Hypothalamus (tissue), 51 donors: Measurements from ENCODE around the gene AK8.

ENCODE experiments used
- DNase-seq, 51 donors: peaks; one replicate each; lab custom pipeline; 2025; lab: John Stamatoyannopoulos, UW

Gene AK8

DNA sequence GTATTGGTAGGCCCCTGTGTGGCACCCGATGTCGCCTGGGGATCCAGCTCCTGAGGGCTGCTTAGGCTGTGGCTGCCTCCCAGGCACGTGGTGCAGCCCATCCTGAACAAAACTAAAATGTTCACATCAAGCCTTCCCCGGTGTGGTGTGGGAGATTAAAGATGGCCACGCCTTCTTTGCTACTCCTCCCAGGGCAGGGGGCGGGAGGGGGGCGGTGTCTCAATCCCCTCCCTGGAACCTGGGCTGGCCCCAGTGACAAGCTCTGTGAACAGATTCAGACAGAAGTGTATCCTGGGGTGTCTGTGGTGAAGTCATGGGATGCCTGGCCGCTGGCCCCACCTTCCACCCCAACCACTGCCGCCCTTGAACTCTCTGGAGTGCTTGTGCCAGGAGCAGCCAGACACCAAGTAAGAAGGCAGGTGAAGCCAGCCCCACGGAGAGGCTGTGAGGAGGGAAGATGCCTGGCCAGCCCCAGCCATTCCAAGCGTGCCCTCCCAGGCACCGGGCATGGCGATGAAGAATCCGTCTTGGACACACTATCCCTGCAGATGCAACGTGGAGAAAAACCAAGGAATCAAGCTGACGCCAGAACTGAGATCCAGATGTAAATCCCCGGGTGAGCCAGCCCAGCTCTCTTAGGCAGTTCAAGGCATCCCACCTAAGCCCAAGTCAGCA lies 75.8 kb downstream of the AK8 start:
- no peak for DNase-seq

DNA sequence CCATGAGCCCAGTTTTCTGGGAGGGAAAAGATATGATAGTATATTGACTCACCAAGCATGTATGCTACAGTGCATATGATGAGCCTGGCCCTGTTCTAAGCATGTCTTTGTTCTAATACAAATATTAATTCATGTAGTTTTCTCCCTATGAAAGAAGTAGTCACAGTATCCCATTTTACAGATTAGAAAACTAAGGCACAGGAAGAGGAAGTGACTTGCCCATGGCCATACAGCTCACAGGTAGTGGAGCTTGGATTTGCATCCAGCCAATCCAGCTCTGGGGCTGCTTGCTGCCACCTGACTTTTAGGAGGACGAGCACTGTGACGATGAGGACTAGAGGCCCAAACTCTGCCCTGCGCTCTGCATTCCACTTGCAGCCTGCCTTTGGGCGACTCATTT lies 76.4 kb downstream of the AK8 start:
- no peak for DNase-seq

DNA sequence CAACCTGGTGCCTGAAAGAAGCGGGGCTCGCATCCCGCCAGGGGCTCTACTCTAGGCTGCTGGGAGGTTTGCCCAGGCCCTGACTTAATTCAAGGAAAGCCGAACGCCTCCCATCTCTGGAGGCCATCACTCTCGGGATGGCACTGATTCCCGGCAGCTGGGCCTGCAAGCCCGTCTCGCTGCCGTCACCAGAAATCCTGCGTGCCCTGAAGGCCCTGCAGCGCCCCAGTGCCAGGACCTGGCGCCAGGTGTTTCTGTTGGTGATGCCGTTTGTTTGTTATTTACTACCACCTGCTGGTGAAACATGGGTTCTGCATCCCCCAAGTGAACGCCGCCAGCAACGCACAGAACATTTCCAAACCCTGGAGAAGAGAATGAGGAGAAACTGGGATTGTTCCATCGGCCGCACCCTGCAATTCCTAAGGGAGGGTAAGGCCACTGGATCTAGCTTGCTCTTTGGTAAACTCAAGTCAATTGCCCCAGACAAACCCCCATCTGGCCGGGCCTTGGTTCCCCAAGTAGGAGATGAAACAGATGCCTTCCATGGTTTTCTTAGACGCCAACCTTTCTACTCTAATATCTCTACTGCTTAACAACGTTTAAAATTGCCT lies 77.9 kb downstream of the AK8 start:
- DNase-seq: peak in 41 of 51 donors; percentile 6 to 83 (median 46)

DNA sequence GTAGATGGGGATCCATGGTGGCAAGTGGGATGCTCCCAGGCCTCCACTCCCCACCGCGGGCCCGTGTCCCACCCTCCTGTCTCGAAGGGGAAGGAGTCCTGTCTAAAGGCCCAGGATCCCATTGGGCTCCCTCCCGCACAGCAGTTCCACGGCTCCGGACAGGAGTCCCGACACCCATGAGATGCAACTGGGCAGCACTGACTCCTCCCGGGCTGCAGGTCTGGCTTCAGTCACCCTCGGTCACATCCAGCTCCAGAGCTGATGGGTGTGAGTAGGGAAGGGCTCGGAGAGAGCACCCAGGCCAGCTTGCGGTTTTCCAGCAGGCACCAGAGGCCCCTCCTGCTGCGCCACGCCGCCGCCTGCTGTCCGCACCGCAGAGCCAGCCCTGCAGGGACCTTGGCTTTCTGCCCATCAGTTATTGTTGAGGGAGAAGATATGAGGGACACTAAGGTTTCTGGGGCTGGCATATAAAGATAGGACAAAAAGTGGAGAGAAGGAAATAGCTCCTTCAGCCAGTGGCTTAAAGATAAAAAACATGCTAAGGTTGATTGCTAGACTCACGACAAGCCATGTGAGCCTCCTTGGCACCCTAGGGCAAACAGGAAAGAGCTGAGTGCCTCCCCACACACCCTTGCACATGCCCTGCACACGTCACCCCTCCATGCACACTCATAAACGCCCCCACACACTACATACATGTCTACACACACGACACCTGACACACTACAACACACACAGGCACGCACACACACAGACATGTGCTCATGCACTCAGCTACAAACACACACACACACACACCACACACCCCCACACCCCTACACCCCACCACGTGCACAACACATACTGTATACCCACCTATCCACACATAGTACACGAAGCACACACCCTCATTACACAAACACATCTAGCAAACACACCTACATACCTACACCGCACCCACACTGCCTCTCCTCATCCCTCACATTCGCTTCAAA lies 79.0 kb downstream of the AK8 start:
- no peak for DNase-seq

DNA sequence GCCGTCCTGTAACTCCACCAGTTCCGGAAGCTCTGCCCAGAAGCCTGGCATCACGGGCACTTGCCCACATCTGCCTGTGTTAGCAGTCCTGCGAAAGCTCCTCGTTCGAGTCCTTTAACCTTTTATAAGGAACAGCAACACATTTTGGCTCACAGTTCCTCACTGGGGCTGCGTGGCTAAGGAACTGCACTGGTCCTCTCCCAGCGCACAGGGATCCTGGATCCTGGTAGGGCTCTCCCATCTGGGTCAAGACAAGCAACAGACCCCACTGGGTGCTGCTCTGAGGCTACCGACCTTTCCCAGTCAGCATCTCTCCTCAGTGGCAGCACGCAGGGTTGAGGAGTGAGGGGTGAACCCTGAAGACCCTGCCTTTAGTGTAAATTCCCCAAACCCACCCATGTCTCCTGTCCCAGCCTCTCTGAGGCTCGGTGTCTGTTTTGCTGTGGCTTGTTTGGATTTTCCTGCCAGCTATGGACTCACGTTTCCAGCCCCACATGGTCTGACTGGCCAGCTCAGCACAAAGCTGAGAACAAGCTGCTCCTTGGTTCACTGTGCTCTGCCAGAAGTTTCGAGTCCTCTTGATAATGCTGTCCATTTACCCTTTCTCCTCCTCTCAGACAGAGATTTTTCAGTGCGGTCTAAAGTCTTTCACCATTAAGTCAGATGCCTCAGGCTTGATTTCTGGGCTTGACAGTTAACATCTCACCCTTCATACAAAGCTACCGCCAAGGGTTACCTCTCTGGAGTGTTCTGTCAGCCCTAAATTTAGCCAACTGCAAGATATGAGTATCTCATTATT lies 80.0 kb downstream of the AK8 start:
- peak in 1 of 51 donors; percentile 20 for DNase-seq

DNA sequence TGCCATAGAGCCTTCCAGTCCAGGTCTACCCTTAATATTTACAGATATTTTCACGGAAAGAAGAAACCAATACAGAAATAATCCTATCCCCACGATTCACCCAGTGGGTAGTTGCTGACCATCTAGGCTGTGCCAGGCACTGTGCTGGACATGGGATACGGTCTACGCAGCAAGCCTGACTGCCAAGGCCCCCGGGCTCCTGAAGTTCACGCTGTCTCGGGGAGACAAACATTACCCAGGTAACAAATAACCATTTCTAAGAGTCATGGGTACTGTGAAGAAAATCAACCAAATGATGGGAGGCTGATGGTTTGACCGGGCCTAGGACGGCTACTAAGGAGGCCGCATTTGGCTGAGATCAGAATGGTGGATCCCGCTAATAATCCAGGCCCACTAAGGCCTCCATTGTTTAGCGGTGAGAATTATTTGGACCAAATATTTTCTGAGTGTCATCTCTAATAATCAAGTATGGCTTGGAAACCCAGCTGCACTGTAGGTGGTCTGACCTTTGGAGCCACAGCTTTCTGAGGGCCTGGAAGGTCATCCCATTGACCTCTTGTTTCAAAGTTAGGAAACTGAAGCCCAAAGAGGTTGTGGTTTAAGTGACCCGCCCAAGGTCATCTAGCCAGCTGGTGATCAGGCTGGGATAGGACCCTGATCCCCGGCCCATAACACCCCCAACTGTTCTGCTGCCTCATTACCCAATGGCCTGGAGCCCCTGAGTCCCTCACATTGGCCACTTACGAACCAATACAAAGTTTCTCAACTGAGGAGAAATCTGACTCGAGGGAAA lies 82.4 kb downstream of the AK8 start:
- DNase-seq: no peak

DNA sequence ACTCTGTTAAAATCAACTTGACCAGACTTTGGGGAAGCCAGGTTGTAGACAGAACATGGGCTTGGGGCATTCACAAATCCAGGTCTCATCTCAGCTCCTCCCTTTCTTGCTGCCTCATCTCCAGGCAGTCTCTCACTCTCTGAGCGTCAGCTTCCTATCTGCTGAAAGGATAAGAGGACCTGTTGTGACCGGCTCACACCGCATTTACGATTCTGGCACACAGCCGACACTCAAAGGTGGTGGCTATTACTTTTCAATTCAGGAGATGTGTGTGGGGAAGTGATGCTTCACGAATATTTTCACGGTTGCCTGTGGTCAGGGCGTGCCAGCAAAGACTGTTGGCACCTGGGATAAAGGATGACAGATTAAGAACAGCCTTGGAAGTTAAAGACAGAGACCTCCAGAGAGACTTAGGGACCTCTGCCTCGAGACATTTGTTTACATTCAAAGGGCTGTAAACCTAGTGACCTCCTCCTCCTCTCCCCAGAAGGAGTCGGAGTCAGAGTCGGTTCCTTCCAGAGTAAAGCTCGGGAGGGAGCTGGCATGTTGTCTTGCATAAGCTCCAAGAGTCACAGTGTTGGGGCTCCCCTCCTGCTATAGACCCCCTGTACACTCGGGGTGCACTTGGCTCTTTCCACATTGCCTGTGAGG lies 83.2 kb downstream of the AK8 start:
- DNase-seq: no peak

DNA sequence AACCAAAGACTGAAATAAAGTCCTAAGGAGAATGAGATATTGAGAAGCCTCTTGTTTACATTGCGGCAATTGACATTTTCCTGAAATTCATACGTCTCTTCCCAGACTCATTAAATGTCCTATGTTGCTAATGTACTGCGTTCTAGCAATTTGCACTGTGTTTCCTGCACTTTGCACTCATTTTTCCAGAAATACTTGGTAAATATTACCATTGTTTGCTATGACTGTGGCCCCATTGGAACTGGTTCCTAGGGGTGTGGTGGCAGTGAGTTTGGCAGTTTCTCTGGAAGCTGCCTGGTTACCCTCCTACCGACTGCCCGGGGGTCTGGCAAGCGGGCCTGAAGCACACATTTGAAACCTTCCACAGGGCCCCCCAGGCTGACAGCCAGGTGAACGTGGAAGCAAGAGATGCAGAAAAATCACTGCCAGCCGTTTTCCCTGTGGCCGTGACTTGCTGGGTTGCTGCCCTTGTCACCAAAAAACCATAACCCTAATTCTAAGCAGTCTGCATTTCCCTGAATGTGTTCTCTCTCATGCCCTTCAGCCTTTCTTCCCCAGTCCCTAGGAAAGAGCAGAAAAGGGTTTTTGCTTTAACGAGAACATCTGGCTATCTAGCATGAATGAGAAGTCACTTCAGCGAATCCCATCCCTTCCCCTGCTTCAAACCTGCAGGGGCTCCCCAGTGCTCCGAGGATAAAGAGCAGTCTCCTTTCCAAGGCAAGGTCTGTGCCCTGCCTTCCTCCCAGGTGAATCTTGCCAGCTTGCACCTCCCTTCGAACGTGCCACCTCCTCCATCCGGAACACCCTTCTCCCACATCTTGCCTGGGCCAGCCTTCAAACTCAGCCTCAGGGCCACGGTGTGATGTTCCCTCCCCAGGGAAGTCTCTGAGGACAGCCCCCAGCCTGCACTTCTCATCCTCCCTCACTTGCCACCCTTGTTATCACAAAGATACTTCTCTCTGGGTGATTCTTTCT lies 84.2 kb downstream of the AK8 start:
- no peak for DNase-seq

DNA sequence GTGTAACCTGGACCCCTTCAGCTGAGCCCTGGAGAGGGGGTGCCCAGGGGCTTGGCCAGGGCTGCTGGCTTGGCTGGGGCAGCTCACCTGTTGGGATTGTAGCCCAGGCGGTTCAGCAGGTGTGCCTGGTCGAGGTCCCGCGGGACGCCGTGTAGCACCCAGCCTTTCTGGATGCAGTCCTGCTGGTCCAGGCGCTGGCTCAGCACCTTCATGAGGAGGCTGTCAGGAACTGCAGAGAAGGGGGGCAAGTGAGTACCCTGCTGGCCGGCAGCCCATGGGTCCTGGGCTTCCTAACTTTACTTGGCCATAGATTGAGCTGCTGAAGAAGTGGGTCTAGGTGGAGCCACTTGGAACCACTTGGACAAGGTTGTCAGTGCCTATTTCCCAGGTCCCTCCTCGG lies 85.5 kb downstream of the AK8 start:
- DNase-seq: no peak

DNA sequence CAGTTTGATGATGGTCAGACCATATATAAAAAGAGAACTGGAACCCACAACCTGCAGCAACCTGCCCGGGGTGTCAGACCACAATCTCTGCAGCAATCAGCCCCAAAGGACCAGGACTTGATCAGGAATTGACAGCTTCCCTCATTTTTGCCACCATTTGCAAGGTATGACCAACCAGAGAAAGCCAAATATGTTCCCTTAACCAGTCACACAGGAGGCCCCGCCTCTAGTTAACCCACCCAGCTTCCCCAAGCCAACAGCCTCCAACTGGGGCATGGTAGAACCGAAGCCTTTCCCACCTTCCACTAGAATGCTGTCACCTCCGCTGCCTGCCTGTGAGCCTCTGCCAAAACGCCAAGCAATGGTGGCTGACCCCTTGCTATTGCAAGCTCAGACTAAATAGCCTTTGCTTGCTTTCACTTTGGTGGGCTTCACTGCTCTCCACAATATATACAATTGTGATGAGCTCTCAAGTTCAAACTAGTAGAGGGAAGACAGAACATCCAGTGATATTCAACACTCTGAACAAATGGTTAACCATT lies 86.3 kb downstream of the AK8 start:
- DNase-seq: no peak

DNA sequence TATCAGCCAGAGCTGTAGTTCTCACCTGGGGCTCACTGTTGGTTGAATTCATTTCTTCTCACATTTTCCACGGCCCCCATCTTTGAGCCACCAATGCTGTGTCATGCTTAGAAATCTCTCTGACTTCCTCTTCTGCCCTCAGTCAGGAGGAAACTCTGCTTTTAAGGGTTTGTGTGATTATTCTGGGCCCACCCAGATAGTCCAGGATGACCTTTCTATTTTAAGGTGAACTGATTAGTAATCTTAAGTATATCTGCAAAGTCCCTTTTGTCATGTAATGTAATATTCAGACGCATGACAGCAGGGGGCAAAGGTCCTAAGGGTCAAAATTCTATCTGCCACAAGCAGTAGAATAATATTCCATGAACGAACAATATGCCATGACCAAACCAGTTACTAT lies 88.4 kb downstream of the AK8 start:
- no peak for DNase-seq

DNA sequence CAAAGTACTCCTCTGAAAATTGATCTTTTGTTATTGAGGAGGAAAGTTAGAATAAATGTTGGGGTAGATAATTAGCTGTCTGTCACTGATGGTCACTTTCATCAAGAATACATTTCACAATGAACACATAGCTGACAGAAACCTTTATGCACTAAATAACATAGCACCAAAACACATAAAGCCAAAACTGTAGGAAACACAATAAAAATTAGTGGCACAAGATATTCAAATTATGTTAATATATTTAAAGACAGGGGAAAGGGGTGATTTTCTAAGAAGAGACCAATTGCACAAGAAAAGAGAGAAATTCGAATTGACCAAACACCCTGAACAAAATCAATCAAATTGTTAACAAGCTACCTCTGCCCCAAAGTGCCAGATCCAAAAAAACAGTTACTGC lies 89.7 kb downstream of the AK8 start:
- DNase-seq: no peak

DNA sequence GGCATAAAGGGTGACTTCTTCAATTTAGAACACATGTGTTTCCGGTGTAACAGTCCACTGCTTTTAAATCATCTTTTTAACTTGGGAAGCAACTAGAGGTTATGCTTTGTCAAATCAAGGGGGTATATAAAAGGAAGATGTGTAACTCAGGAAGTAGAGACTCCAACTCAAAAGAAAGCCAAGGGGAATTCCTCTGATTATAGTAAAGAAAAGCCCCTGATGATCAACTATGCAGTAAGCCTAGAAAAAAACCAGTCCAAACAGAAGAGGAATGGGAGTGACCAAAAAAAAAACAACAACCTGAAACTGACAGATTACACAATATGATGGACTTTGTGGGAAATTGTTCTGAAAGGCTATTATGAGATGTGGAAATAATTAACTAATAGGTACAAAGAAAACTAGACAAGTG lies 90.3 kb downstream of the AK8 start:
- no peak for DNase-seq

DNA sequence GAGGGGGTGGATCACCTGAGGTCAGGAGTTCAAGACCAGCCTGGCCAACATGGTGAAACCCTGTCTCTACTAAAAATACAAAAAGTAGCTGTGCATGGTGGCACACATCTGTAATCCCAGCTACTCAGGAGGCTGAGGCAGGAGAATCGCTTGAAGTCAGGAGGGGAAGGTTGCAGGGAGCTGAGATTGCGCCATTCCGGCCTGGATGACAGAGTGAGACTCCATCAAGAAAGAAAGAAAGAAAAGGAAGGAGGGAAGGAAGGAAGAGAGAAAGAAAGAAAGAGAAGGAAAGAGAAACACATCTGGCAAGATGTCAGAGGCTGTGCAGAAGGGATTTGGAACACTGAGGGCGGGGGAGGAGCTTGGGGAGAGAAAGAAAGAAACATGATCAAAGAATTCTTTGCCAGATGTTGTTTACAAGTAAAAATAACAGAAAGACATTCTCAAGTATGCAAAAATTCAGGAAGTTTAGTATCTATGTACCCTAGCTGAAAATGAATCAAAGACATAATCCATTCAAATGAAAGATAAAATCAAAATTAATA lies 93.7 kb downstream of the AK8 start:
- no peak for DNase-seq

DNA sequence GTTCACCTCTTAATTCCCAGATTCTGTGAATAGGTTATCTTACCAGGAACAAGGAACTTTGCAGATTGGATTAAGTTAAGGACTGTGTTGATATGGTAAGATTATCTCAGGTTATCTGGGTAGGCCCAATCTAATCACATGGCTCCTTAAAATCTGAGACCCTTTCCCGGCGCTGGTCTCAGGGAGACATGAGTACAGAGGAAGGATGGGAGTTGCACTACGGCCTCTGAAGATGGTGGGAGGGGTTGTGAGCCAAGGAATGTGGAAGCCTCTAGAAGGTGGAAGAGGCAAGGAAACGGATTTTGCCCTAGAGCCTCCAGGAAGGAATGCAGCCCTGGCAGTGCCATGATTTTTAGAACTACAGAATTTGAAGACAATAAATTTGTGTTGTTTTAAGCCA lies 95.1 kb downstream of the AK8 start:
- DNase-seq: no peak

DNA sequence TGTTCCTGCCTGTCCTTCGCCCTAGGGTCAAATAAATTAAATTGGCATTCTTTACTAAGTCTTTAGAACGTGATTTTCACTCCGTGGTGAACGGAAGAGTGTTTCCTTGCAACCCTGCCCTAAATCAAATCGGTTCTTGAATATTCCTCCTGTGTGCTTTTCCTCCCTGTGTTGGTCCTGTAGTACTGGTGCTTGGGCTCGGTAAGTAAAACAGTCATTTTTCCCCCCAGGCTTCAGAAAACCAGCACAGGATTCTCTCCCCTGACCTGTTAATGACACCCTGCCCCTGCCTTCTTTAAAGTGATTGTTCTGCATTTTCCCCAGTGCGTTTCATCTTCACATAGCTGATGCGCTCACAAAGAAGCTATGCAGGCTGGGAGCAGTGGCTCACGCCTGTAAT lies 96.0 kb downstream of the AK8 start:
- DNase-seq: no peak

DNA sequence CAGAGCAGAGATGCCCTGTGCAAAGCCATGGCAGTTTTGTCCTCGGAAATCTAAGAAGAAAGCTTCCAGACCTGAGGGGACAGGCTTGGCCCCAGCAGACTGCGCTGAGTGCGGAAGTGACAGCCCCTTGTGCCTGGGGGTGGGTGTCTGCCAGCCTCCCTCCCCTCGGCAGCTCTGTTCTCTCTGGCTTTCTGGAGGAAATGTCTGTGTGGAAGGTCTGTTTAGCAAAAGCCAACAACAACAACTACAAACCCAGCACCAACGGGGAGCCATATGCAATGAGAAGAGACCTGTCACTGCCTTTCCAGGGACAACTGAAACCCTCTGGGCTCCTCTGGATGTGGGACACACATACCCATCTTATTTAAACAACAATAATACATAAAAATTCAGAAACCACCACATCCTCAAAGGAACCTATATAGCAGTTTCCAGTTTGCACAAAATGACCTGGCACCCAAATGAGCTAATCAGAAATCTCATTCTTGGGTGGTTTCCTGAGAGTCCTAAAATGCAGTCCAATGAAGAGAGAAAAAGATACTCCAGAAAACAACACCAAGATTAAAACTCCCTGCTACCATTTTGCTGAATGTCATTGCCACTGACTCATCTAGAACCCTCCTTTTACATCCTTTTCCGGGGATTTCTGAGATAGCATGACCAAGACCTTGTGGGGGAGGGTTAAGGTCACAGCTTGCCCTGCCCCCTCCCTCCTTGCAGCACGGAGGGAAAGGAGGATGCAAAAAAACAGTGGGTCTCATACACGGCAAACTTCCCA lies 97.7 kb downstream of the AK8 start:
- no peak for DNase-seq
